Ramos (cell line): ENCODE results near the gene VMAC.
"Not testable (repeated sequence)": the region's sequence is repeated elsewhere in the genome, so short reads cannot be mapped to it uniquely, and the experiment has no call there.

Experiments used
- in situ Hi-C: fragments of 300-500 bp; cut with MboI; formaldehyde crosslinking; loops from one replicate; pipeline ENCODE4 v1.14.3; 2022; ENCODE audit warnings: low sequenced_read_pairs; ENCODE audit not compliant: unreplicated experiment

The VMAC gene

GRCh38 chr19:5904352-5905113, at the start of gene VMAC:
Gene VMAC, plus strand, starts transcription at chr19:5904872. Its CDS starts 19 bp downstream, at chr19:5904891.
- in situ Hi-C loops = no loop called here

- in situ Hi-C loops = not testable (repeated sequence)
These were observed 49.5 kb upstream of the VMAC start for GRCh38 chr19:5855151-5855550.

GRCh38 chr19:5857203-5858081, 47.2 kb upstream of the VMAC start:
- in situ Hi-C loops = no loop called here

GRCh38 chr19:5863030-5863665, 41.5 kb upstream of the VMAC start:
- in situ Hi-C loops = no loop called here

GRCh38 chr19:5864013-5864720, 40.5 kb upstream of the VMAC start:
- in situ Hi-C loops = no loop called here

GRCh38 chr19:5864725-5865486, 39.8 kb upstream of the VMAC start:
- in situ Hi-C loops = no loop called here

GRCh38 chr19:5865772-5866171, 38.9 kb upstream of the VMAC start:
- in situ Hi-C loops = no loop called here

- in situ Hi-C loops = no loop called here
These were observed 37.2 kb upstream of the VMAC start for GRCh38 chr19:5867201-5868136.

GRCh38 chr19:5870986-5871394, 33.7 kb upstream of the VMAC start:
- in situ Hi-C loops = no loop called here

- in situ Hi-C loops = no loop called here
These were observed 31.0 kb upstream of the VMAC start for GRCh38 chr19:5873617-5874199.

- in situ Hi-C loops = not testable (repeated sequence)
These were observed 30.2 kb upstream of the VMAC start for GRCh38 chr19:5874496-5874895.

- in situ Hi-C loops = no loop called here
These were observed 27.2 kb upstream of the VMAC start for GRCh38 chr19:5877427-5877826.

- in situ Hi-C loops = no loop called here
These were observed 26.8 kb upstream of the VMAC start for GRCh38 chr19:5877882-5878281.

GRCh38 chr19:5880196-5880595, 24.5 kb upstream of the VMAC start:
- in situ Hi-C loops = no loop called here

- in situ Hi-C loops = no loop called here
These were observed 24.0 kb upstream of the VMAC start for GRCh38 chr19:5880604-5881078.

- in situ Hi-C loops = no loop called here
These were observed 23.0 kb upstream of the VMAC start for GRCh38 chr19:5881543-5882299.

- in situ Hi-C loops = no loop called here
These were observed 22.2 kb upstream of the VMAC start for GRCh38 chr19:5882421-5882968.
